GM23248 (cell line): Measurements from ENCODE around the gene ZNF385B. TPM values are rescaled to one million over a fixed set of nuclear protein-coding genes. Genes with fewer than 3 reads are reported as not detected.

Experiments used
- DNase-seq: peaks from one replicate; pipeline ENCODE4 v3.0.0-alpha.2; 2015
- H2AFZ ChIP-seq: fragments of 200-600 bp; sonication (generic); 2 replicates; pipeline ENCODE4 v1.6.1; 2016; ENCODE audit warnings: antibody characterized with exemption
- H3F3A ChIP-seq: fragments of 200-600 bp; sonication (generic); 2 replicates; pipeline ENCODE4 v1.6.1; 2016; ENCODE audit warnings: mild to moderate bottlenecking, antibody characterized with exemption, mixed run types; ENCODE audit not compliant: insufficient read depth
- H3K27ac ChIP-seq: fragments of 200-600 bp; sonication (generic); 2 replicates; pipeline ENCODE4 v1.5.1; 2016; ENCODE audit warnings: mild to moderate bottlenecking
- H3K27me3 ChIP-seq: fragments of 200-600 bp; sonication (generic); replicated peaks from 2 replicates; pipeline ENCODE4 v1.6.1; 2016; ENCODE audit warnings: mild to moderate bottlenecking; ENCODE audit not compliant: insufficient read depth
- H3K36me3 ChIP-seq: fragments of 200-600 bp; sonication (generic); 2 replicates; pipeline ENCODE4 v1.6.1; 2016; ENCODE audit warnings: low read depth, mild to moderate bottlenecking
- H3K4me1 ChIP-seq: fragments of 200-600 bp; sonication (generic); 2 replicates; pipeline ENCODE4 v1.6.1; 2016; ENCODE audit warnings: mild to moderate bottlenecking; ENCODE audit not compliant: insufficient read depth
- H3K4me2 ChIP-seq: fragments of 200-600 bp; sonication (generic); one replicate; pipeline ENCODE4 v1.6.1; 2016; ENCODE audit warnings: mild to moderate bottlenecking; ENCODE audit not compliant: unreplicated experiment
- H3K4me3 ChIP-seq: fragments of 200-600 bp; sonication (generic); 2 replicates; pipeline ENCODE4 v1.5.1; 2016; ENCODE audit warnings: mild to moderate bottlenecking
- H3K79me2 ChIP-seq: fragments of 200-600 bp; sonication (generic); 2 replicates; pipeline ENCODE4 v1.6.1; 2016; ENCODE audit warnings: mild to moderate bottlenecking; ENCODE audit not compliant: insufficient read depth
- H3K9ac ChIP-seq: fragments of 200-600 bp; sonication (generic); 2 replicates; pipeline ENCODE4 v1.6.1; 2016; ENCODE audit warnings: mild to moderate bottlenecking
- H3K9me2 ChIP-seq: fragments of 200-600 bp; sonication (generic); 2 replicates; pipeline ENCODE4 v1.6.1; 2016; ENCODE audit warnings: mixed run types, mild to moderate bottlenecking, moderate library complexity; ENCODE audit not compliant: insufficient read depth
- H3K9me3 ChIP-seq: fragments of 200-600 bp; sonication (generic); one replicate; pipeline ENCODE4 v1.6.1; 2017; ENCODE audit warnings: low read depth
- H4K20me1 ChIP-seq: fragments of 200-600 bp; sonication (generic); 2 replicates; pipeline ENCODE4 v1.6.0; 2016; ENCODE audit not compliant: insufficient read depth
- EZH2 ChIP-seq: fragments of 200-600 bp; sonication (generic); IDR thresholded peaks from 2 replicates; pipeline ENCODE4 v1.6.1; 2018; ENCODE audit warnings: antibody characterized with exemption, mild to moderate bottlenecking; ENCODE audit not compliant: insufficient read depth, poor library complexity, severe bottlenecking
- EZH2phosphoT487 ChIP-seq: fragments of 200-600 bp; sonication (generic); IDR thresholded peaks from 2 replicates; pipeline ENCODE4 v1.6.1; 2018; ENCODE audit warnings: antibody characterized with exemption, moderate library complexity, mild to moderate bottlenecking, low read depth; ENCODE audit not compliant: insufficient read depth
- WGBS, 2 experiments: methylation state at CpG; one replicate each; pipeline ENCODE4 v1.1.6; 2015 to 2017; ENCODE audit warnings: low lambda C conversion rate in 2 of 2, low coverage in 1 of 2; ENCODE audit errors: missing lambda C conversion rate in 2 of 2; 5-methylcytosine and 5-hydroxymethylcytosine counted together
- in situ Hi-C: fragments of 300-500 bp; cut with MboI; formaldehyde crosslinking; loops from 2 replicates; pipeline ENCODE4 v1.15.0; 2020
- polyA plus RNA-seq: library from polyadenylated mRNA; unstranded; fragments of >200 nt; fragmentation: Nextera tagmentation; extraction: Ambion mirVana; gene quantifications from 2 replicates; pipeline ENCODE4 v1.2.1, GENCODE V29; 2016
- total RNA-seq: library from RNA; depleted of rRNA; stranded (reverse); fragments of >200 nt; shearing (Covaris generic); gene quantifications from 2 replicates; pipeline ENCODE4 v1.2.3, GENCODE V29; 2014

Gene ZNF385B
- total and polyA plus RNA-seq, 2 experiments from 2014 or later, result 0.30 TPM; not detected in 1

DNA sequence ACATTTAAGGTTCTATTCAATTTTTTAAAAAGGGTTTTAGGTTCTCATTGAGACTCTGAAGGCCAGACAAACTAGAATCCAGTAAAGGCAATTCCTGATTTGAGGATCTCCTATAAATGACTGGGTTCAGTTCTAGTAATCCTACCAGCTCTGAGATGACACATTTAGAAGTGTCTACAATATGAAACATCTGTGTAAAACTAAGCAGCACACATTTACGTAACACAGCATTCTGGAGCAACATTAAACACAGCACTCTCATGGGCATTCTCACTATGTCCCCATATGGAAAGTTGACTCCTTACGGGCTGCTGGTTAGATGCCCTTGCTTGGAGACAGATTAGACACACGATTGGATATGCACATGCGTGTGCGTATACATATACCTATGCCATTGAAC, 114.4 kb downstream of the ZNF385B start:
- 73 to 74% methylated on average over 5 of the region's 5 CpGs for WGBS, 2 experiments
- H3K9me3 ChIP-seq, result no peaks in the 10 kb centered on the region
- in situ Hi-C loops, result loop anchor here (25.0 kb wide), 1 partner anchor 510 kb away; no protein-coding TSS in a partner anchor

DNA sequence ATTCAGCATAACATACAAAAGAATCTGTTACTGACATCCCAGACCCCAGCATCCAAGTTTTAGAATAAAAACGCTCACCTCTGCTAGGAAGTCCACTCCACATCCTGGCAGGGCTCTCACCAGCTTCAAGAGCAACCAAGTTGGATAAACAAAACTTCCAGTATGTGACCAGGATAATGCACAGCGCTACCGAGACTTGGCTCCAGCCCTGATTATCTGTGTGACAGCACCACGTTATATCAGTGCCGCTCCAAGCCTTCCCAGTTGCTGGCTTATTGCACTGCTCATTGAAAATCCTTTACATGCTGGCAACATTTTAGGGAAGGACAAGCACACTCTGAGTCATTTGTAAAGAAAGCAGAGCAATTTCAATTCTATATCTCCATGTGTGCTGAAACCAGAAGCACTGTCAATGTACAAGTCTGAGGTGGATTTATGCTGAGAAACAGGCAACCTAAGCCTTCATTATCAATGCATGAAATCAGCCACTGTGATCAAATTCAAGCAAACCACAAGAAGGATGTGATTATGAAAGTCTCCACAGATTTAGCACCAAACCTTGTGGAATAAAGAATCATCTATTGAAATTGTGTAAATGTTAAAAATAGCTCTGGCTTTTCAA, 115.7 kb downstream of the ZNF385B start:
- Histone ChIP-seq H4K20me1 (no peaks in the 10 kb centered on the region), H3K4me2 (no peak overlapping the region), H3K9ac (no peak overlapping the region), H2AFZ (no peak overlapping the region), H3K27me3 (no peaks in the 10 kb centered on the region), H3K4me1 (peaks cover 9% of the 10 kb centered on the region), H3K9me3 (no peaks in the 10 kb centered on the region), H3K4me3 (no peak overlapping the region), H3K36me3 (no peaks in the 10 kb centered on the region), H3K79me2 (no peaks in the 10 kb centered on the region), H3K9me2 (no peaks in the 10 kb centered on the region), H3F3A (no peaks in the 10 kb centered on the region; the same call in 1 of the 2 replicates), H3K27ac (no peak overlapping the region)
- in situ Hi-C loops, result loop anchor here (25.0 kb wide), 1 partner anchor 508 kb away; no protein-coding TSS in a partner anchor
- 84 to 85% methylated on average over 5 of the region's 5 CpGs for WGBS, 2 experiments
- no peak for TF ChIP-seq EZH2
- TF ChIP-seq EZH2phosphoT487, result no peak
- peak; percentile 20 for DNase-seq

More for the DNA sequence above, 114.4 kb downstream of the ZNF385B start:
- Histone ChIP-seq H3F3A (no peaks in the 10 kb centered on the region; the same call in 1 of the 2 replicates), H3K79me2 (no peaks in the 10 kb centered on the region), H3K9me2 (no peaks in the 10 kb centered on the region), H3K4me2 (no peak overlapping the region), H2AFZ (no peak overlapping the region), H4K20me1 (no peaks in the 10 kb centered on the region), H3K4me1 (peaks cover 9% of the 10 kb centered on the region), H3K36me3 (no peaks in the 10 kb centered on the region), H3K27ac (no peak overlapping the region), H3K4me3 (no peak overlapping the region), H3K27me3 (no peaks in the 10 kb centered on the region), H3K9ac (no peak overlapping the region)
- no peak for DNase-seq
- TF ChIP-seq EZH2 (no peak), EZH2phosphoT487 (no peak)

DNA sequence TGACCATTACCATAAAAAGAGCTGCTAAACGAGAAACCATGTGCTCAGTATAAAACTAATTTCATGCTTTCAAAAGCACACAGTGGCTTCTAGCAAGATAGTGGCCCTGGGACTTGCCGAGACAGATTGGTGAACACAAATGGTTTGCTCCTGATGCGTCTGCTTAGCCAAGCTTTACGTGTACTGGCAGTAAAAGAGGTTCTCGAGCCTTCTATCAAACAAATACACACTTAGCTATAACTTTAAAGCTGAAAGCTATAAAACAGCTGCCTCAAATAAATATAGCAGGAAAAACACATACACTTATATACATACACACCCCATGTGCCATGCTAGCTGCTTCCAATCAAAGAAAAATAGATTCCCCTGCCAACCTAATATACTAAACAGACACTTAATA, 117.0 kb downstream of the ZNF385B start:
- 83 to 85% methylated on average over 5 of the region's 5 CpGs for WGBS, 2 experiments
- in situ Hi-C loops, result loop anchor here (5.0 to 25.0 kb wide), 2 partner anchors 322 to 507 kb away; no protein-coding TSS in a partner anchor
- H2AFZ ChIP-seq, result no peak overlapping the region
- H3F3A ChIP-seq, result no peaks in the 10 kb centered on the region; the same call in 1 of the 2 replicates
- no peak for TF ChIP-seq EZH2
- TF ChIP-seq EZH2phosphoT487, result no peak
- H3K4me1 ChIP-seq, result peaks cover 5% of the 10 kb centered on the region
- no peaks in the 10 kb centered on the region for H3K27me3 ChIP-seq
- H3K36me3 ChIP-seq, result no peaks in the 10 kb centered on the region
- DNase-seq, result no peak
- no peaks in the 10 kb centered on the region for H3K9me3 ChIP-seq
- H3K79me2 ChIP-seq, result no peaks in the 10 kb centered on the region
- H3K27ac ChIP-seq, result no peak overlapping the region
- no peaks in the 10 kb centered on the region for H4K20me1 ChIP-seq
- no peak overlapping the region for H3K4me3 ChIP-seq
- H3K4me2 ChIP-seq, result no peak overlapping the region
- H3K9ac ChIP-seq, result no peak overlapping the region
- no peaks in the 10 kb centered on the region for H3K9me2 ChIP-seq

DNA sequence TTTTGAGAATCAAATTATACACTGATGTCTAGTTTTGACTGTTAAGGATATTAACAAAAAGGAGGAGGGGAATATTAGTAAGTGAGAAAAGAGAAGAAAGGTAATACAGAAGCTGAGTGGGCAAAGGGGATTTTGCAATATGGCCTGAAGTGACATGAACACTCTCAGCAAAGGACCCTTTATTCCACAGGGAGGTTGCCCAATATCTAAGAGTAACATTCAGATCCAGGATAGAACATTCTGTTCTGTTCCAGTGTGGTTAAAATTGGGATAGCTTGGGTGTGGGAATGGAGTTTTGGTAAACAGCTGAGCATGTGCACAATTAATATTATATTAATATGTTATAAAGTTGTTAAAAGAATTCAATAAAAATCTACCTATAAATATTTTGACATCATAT, 120.1 kb downstream of the ZNF385B start:
- no peaks in the 10 kb centered on the region for H3K9me3 ChIP-seq
- in situ Hi-C loops, result loop anchor here (5.0 to 25.0 kb wide), 2 partner anchors 319 to 504 kb away; no protein-coding TSS in a partner anchor
- H3K9me2 ChIP-seq, result no peaks in the 10 kb centered on the region
- H4K20me1 ChIP-seq, result no peaks in the 10 kb centered on the region
- no peak overlapping the region for H3K9ac ChIP-seq
- no peaks in the 10 kb centered on the region for H3F3A ChIP-seq
- no peak overlapping the region for H2AFZ ChIP-seq
- TF ChIP-seq EZH2phosphoT487 (no peak), EZH2 (no peak)
- no peaks in the 10 kb centered on the region for H3K4me1 ChIP-seq
- H3K79me2 ChIP-seq, result no peaks in the 10 kb centered on the region
- H3K36me3 ChIP-seq, result no peaks in the 10 kb centered on the region
- DNase-seq, result no peak
- H3K27ac ChIP-seq, result no peak overlapping the region
- no peak overlapping the region for H3K4me2 ChIP-seq
- no peak overlapping the region for H3K4me3 ChIP-seq
- H3K27me3 ChIP-seq, result no peaks in the 10 kb centered on the region

DNA sequence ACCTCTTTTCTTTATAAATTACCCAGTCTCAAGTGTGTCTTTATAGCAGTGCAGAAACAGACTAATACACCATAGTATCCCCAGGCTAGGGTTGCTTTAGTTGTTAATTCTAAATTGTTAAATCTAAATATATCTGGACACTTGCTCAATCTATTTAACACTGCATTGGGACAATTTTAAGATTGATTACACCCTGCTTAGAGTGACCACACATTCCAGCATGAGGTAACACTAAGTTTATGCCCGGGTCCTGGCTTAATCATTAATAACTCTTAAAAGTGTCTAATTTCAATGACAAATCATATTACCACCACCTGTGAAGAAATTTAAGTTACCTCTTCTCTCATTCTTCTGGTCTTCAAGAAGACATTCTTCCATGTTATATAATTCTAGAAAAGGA, 131.4 kb downstream of the ZNF385B start:
- TF ChIP-seq EZH2 (no peak), EZH2phosphoT487 (no peak)
- Histone ChIP-seq H3K9me2 (no peaks in the 10 kb centered on the region), H3K9ac (no peak overlapping the region), H3K4me2 (no peak overlapping the region), H3K79me2 (no peaks in the 10 kb centered on the region), H2AFZ (no peak overlapping the region), H3K27ac (no peak overlapping the region), H3K27me3 (no peaks in the 10 kb centered on the region), H3K4me1 (no peaks in the 10 kb centered on the region), H3K36me3 (no peaks in the 10 kb centered on the region), H3F3A (no peaks in the 10 kb centered on the region), H3K4me3 (no peak overlapping the region), H4K20me1 (no peaks in the 10 kb centered on the region), H3K9me3 (no peaks in the 10 kb centered on the region)
- no peak for DNase-seq
- 35 to 55% methylated on average over 1 of the region's 1 CpG for WGBS, 2 experiments
- in situ Hi-C loops, result loop anchor here (25.0 kb wide), 1 partner anchor 493 kb away; no protein-coding TSS in a partner anchor
